HCT116 (cell line): ENCODE data around the gene PPM1H. TPM values are rescaled to one million over a fixed set of nuclear protein-coding genes. Genes with fewer than 3 reads are reported as not detected.

Source experiments
- ATAC-seq: fragments of 200-7000 bp; cut with Tn5 transposase; 2 replicates; pipeline ENCODE4 v1.9.1; 2020; ENCODE audit warnings: mild to moderate bottlenecking, moderate library complexity
- BruUV-seq: library from RNA; stranded (reverse); fragments of 400-500 nt; replicated peaks from 2 replicates; lab custom pipeline; 2021; lab: Mats Ljungman, UMichigan
- CTCF ChIA-PET: fragments of 300-600 bp; sonication (Branson Sonifier 250); formaldehyde crosslinking; loops from one replicate; lab custom pipeline; 2021; ENCODE audit warnings: antibody characterized with exemption; lab: Charles Lee
- POLR2A ChIA-PET: fragments of 300-600, 350-600 bp; sonication (Branson Sonifier 250); formaldehyde crosslinking; loops from one replicate; lab custom pipeline; 2021; ENCODE audit warnings: antibody characterized with exemption; lab: Charles Lee
- RAD21 ChIA-PET, 2 experiments: fragments of 300-600 bp; sonication (Branson Sonifier 250); formaldehyde crosslinking; loops; one replicate each; lab custom pipeline; 2023; ENCODE audit warnings: low total read pairs in 2 of 2; ENCODE audit not compliant: uncharacterized antibody in 2 of 2, unreplicated experiment in 2 of 2, low non-redundant PET in 1 of 2; lab: Charles Lee
- DNase-seq: peaks from one replicate; pipeline ENCODE4 v3.0.0-alpha.2; 2010; ENCODE audit warnings: low read depth, low spot score
- H2AFZ ChIP-seq: fragments of 200-600 bp; shearing (Covaris generic), sonication (generic); 2 replicates; pipeline ENCODE4 v1.6.1; 2017; ENCODE audit warnings: low read depth, mixed run types, mixed read lengths, antibody characterized with exemption, low read length; ENCODE audit not compliant: poor library complexity, severe bottlenecking
- H3K27ac ChIP-seq: 2 replicates; pipeline ENCODE4 v1.5.1; 2012; ENCODE audit warnings: low read depth, low read length
- H3K27me3 ChIP-seq: fragments of 200-600 bp; sonication (generic); 2 replicates; pipeline ENCODE4 v1.6.1; 2016; ENCODE audit warnings: mixed run types, low read length, mixed read lengths; ENCODE audit not compliant: insufficient read depth
- H3K36me3 ChIP-seq, 2 experiments: fragments of 200-500 bp in 1 of 2; fragments of 200-600 bp in 1 of 2; sonication (Bioruptor generic) in 1 of 2; sonication (generic) in 1 of 2; 2 replicates each; pipeline versions ENCODE4 v1.5.1 to v1.6.1; 2014 to 2016; ENCODE audit warnings: low read length in 2 of 2, inconsistent platforms in 1 of 2, mixed read lengths in 1 of 2, mixed run types in 1 of 2; ENCODE audit not compliant: insufficient read depth in 2 of 2, control insufficient read depth in 1 of 2
- H3K4me1 ChIP-seq, 2 experiments: fragments of 200-600 bp in 1 of 2; sonication (generic) in 1 of 2; 2 replicates each; pipeline versions ENCODE4 v1.5.1 to v1.6.1; 2012 to 2017; ENCODE audit warnings: low read length in 2 of 2, inconsistent platforms in 1 of 2, mild to moderate bottlenecking in 1 of 2, mixed read lengths in 1 of 2, mixed run types in 1 of 2, moderate library complexity in 1 of 2; ENCODE audit not compliant: insufficient read depth in 2 of 2, control insufficient read depth in 1 of 2
- H3K4me2 ChIP-seq: fragments of 200-600 bp; sonication (generic); 2 replicates; pipeline ENCODE4 v1.6.1; 2017; ENCODE audit warnings: mixed run types, low read length, mixed read lengths
- H3K4me3 ChIP-seq, 2 experiments: fragments of 200-600 bp in 1 of 2; sonication (generic) in 1 of 2; replicated peaks in 1 of 2; 2 replicates each; pipeline ENCODE4 v1.5.1; 2011 to 2016; ENCODE audit warnings: low read length in 2 of 2, control low read depth in 1 of 2, low read depth in 1 of 2, mild to moderate bottlenecking in 1 of 2, mixed read lengths in 1 of 2, mixed run types in 1 of 2
- H3K79me2 ChIP-seq: fragments of 200-600 bp; sonication (generic); 2 replicates; pipeline ENCODE4 v1.6.1; 2017; ENCODE audit warnings: mild to moderate bottlenecking, mixed run types, low read length, moderate library complexity, mixed read lengths; ENCODE audit not compliant: insufficient read depth
- H3K9ac ChIP-seq: fragments of 200-600 bp; sonication (generic); 2 replicates; pipeline ENCODE4 v1.6.1; 2016; ENCODE audit warnings: low read length, mixed read lengths
- H3K9me2 ChIP-seq: fragments of 200-600 bp; sonication (generic), shearing (Covaris generic); 2 replicates; pipeline ENCODE4 v1.6.1; 2017; ENCODE audit warnings: mixed run types, mild to moderate bottlenecking, moderate library complexity; ENCODE audit not compliant: insufficient read depth
- H3K9me3 ChIP-seq, 2 experiments: fragments of 200-500 bp in 1 of 2; fragments of 200-600 bp in 1 of 2; sonication (Bioruptor generic) in 1 of 2; sonication (generic) in 1 of 2; 2 replicates each; pipeline ENCODE4 v1.6.1; 2014 to 2017; ENCODE audit warnings: low read length in 2 of 2, mixed read lengths in 2 of 2, inconsistent platforms in 1 of 2, low read depth in 1 of 2, mild to moderate bottlenecking in 1 of 2, mixed run types in 1 of 2, moderate library complexity in 1 of 2; ENCODE audit not compliant: control insufficient read depth in 1 of 2, insufficient read depth in 1 of 2
- H4K20me1 ChIP-seq: fragments of 200-600 bp; sonication (generic), shearing (Covaris generic); 2 replicates; pipeline ENCODE4 v1.6.1; 2017; ENCODE audit warnings: mixed run types, mild to moderate bottlenecking, moderate library complexity; ENCODE audit not compliant: insufficient read depth
- ATF3 ChIP-seq: IDR thresholded peaks from 2 replicates; pipeline ENCODE4 v1.6.1; 2012
- CBX3 ChIP-seq: IDR thresholded peaks from 2 replicates; pipeline ENCODE4 v1.6.1; 2012; ENCODE audit warnings: low read depth
- CEBPB ChIP-seq: IDR thresholded peaks from 2 replicates; pipeline ENCODE4 v1.6.1; 2012; ENCODE audit warnings: low read depth
- JUND ChIP-seq: IDR thresholded peaks from 2 replicates; pipeline ENCODE4 v1.6.1; 2012
- POLR2AphosphoS5 ChIP-seq: IDR thresholded peaks from 2 replicates; pipeline ENCODE4 v1.6.1; 2011; ENCODE audit warnings: mild to moderate bottlenecking, low read depth, low read length, moderate library complexity
- RAD21 ChIP-seq: IDR thresholded peaks from 2 replicates; pipeline ENCODE4 v1.6.1; 2012; ENCODE audit warnings: low read depth, mild to moderate bottlenecking
- SIN3A ChIP-seq: IDR thresholded peaks from 2 replicates; pipeline ENCODE4 v1.6.1; 2012; ENCODE audit warnings: low read depth
- SP1 ChIP-seq: IDR thresholded peaks from 2 replicates; pipeline ENCODE4 v1.6.1; 2012; ENCODE audit warnings: low read depth
- SRF ChIP-seq: IDR thresholded peaks from 2 replicates; pipeline ENCODE4 v1.6.1; 2012; ENCODE audit warnings: low read depth
- TCF7L2 ChIP-seq: IDR thresholded peaks from 2 replicates; pipeline ENCODE4 v1.7.0; 2011; ENCODE audit warnings: borderline replicate concordance, inconsistent platforms; ENCODE audit not compliant: insufficient read depth, insufficient read length; ENCODE audit errors: extremely low read depth
- YY1 ChIP-seq: IDR thresholded peaks from 2 replicates; pipeline ENCODE4 v1.6.1; 2011; ENCODE audit warnings: low read length, low read depth, moderate library complexity, mild to moderate bottlenecking; ENCODE audit not compliant: insufficient replicate concordance; ENCODE audit errors: extremely low read depth
- ZBTB33 ChIP-seq: IDR thresholded peaks from 2 replicates; pipeline ENCODE4 v1.6.1; 2011; ENCODE audit warnings: mild to moderate bottlenecking, low read length, moderate library complexity; ENCODE audit not compliant: insufficient replicate concordance; ENCODE audit errors: extremely low read depth
- ZFX ChIP-seq: fragments of 450-650 bp; IDR thresholded peaks from 2 replicates; pipeline ENCODE4 v1.6.1; 2017
- ZNF274 ChIP-seq: fragments of 200-500 bp; sonication (Bioruptor generic); IDR thresholded peaks from 2 replicates; pipeline ENCODE4 v1.6.1; 2014; ENCODE audit warnings: mild to moderate bottlenecking, low read depth, low read length, inconsistent platforms
- intact Hi-C: fragments of 100-400 bp; cut with micrococcal nuclease; formaldehyde crosslinking; loops from 2 replicates; pipeline ENCODE4 v1.10.0; 2022
- total RNA-seq: library from RNA; stranded (reverse); gene quantifications from one replicate; pipeline ENCODE4 v1.2.1, GENCODE V29; 2021; ENCODE audit not compliant: unreplicated experiment

Gene PPM1H
- total RNA-seq, 1 experiment from 2014 or later: 8.0 TPM

- no peak for DNase-seq
Observed at GRCh38 chr12:62751810-62752155, 183.2 kb downstream of the PPM1H start.

More at GRCh38 chr12:62751810-62752155, 183.2 kb downstream of the PPM1H start:
- ATAC-seq: no peak
- no peaks in the 10 kb centered on the region for H4K20me1 ChIP-seq
- no peaks in the 10 kb centered on the region; a peak in 1 of 4 replicates for H3K4me1 ChIP-seq
- no TSS peak for BruUV-seq
- ChIA-PET CTCF (no interaction called here), POLR2A (no interaction called here), RAD21 (no interaction called here)
- no peaks in the 10 kb centered on the region for H3K27me3 ChIP-seq
- no peaks in the 10 kb centered on the region for H3K9me3 ChIP-seq
- H3K36me3 ChIP-seq: no peaks in the 10 kb centered on the region
- intact Hi-C loops: no loop called here
- no peak overlapping the region for H3K9ac ChIP-seq
- H3K4me3 ChIP-seq: no peak overlapping the region
- no peaks in the 10 kb centered on the region for H3K79me2 ChIP-seq
- no peak for TF ChIP-seq ZBTB33
- no peak for TF ChIP-seq SIN3A
- TF ChIP-seq ZFX: no peak
- TF ChIP-seq YY1: no peak
- TF ChIP-seq CBX3: no peak
- no peak for TF ChIP-seq RAD21
- no peak for TF ChIP-seq CEBPB
- no peak for TF ChIP-seq SP1
- no peak for TF ChIP-seq ZNF274
- no peak for TF ChIP-seq JUND
- no peak for TF ChIP-seq ATF3
- TF ChIP-seq POLR2AphosphoS5: no peak
- TF ChIP-seq TCF7L2: no peak
- TF ChIP-seq SRF: no peak
- no peak overlapping the region for H2AFZ ChIP-seq
- H3K9me2 ChIP-seq: no peaks in the 10 kb centered on the region; the same call in 1 of the 2 replicates
- H3K27ac ChIP-seq: no peak overlapping the region
- H3K4me2 ChIP-seq: no peak overlapping the region
